ENCODE data around the gene CUL4B.

GRCh38 chrX:120476714-120477113, 84.0 kb downstream of the CUL4B start:
- TF ChIP-seq TAF1 (IDR thresholded peaks at IDR 0.05; ENCODE audit: borderline replicate concordance, insufficient read depth, low read length) (no peak), REST (IDR thresholded peaks at IDR 0.05; ENCODE audit: insufficient read depth in 1 of 2, low read depth in 2 of 2, low read length in 2 of 2) (no peak), POLR2AphosphoS5 (IDR thresholded peaks at IDR 0.05; ENCODE audit: low read depth, low read length) (no peak), SIN3A (IDR thresholded peaks at IDR 0.05; ENCODE audit: borderline replicate concordance, insufficient read depth, low read length) (no peak), FOXP2 (optimal IDR thresholded peaks at IDR 0.05; ENCODE audit: borderline replicate concordance, extremely low read depth, extremely low read length, insufficient read depth) (no peak)

Data from PFSK-1 (cell line).